SK-N-MC (cell line): Measurements from ENCODE around the gene UNG.

ENCODE experiments used
- EZH2 ChIP-seq: fragments of 200-600 bp; sonication (generic); IDR thresholded peaks from one replicate; pipeline ENCODE4 v1.6.1; 2017; ENCODE audit warnings: antibody characterized with exemption
- FOXP2 ChIP-seq: optimal IDR thresholded peaks from 2 replicates; pipeline ENCODE3; 2011; ENCODE audit warnings: mild to moderate bottlenecking, moderate library complexity; ENCODE audit not compliant: insufficient read depth; ENCODE audit errors: extremely low read length, control extremely low read depth
- POLR2AphosphoS5 ChIP-seq: IDR thresholded peaks from 2 replicates; pipeline ENCODE4 v1.6.1; 2012; ENCODE audit warnings: mild to moderate bottlenecking, low read depth, low read length, borderline replicate concordance

- TF ChIP-seq EZH2 (no peak), POLR2AphosphoS5 (no peak), FOXP2 (no peak)
Measured at GRCh38 chr12:109087250-109087649, 10.1 kb upstream of the UNG start.
